ENCODE data around the gene CCDC12.

The CCDC12 gene

DNA sequence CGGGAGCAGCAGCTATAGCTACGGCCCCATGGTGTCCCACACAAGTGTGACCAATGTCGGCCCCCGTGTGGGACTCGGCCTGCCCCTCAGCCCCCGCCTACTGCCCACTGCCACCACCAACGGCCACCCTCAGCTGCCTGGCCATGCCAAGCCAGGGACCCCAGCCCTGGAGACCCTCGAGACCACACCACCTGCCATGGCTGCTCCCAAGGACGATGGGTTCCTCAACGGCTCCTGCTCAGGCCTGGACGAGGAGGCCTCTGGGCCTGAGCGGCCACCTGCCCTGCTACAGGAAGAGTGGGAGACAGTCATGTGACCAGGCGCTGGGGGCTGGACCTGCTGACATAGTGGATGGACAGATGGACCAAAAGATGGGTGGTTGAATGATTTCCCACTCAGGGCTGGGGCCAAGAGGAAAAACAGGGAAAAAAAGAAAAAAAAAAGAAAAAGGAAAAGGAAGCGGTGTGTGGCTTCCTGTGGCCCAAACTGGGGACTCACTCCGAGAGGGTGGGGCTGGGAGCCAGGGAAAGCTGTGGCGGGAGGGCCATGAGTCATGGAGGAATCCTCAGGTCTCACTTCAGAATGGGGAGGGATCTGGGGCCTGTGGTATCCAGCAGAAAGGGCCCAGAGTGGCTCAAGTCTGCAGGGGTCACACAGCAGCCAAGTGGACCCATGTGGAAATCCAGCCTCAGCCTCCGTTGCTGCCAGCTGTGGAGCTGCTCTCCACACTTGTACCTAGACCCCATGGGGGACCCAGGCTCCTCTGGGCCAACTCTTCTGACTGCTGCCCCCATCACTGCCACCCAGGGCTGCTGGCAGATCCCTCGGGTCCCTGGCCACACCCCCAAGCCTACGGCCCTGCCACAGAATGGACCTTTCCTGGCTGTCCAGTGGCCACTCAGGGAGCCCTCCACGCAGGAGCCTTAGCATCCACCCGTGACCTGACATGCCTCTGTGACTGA, 72.9 kb downstream of the CCDC12 start:
- DNase-seq = no peak

DNA sequence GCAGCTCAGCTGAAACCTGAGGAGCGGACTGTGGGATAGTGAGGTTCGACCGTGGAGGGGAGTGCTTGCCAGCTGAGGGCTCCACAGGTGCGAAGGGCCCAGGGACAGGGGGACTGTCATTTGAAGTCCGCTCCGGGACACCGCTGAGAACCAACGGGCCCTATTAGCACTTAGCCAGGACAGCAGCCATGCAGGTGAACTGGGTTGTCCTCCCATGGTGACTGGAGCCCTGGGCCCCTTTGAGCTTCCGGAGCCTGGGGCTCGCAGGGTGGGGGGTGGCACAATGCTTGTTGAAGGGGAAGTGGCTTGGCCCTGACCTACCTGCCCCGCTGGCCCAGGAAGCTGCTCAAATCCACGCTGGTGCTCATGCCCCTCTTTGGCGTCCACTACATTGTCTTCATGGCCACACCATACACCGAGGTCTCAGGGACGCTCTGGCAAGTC, 74.3 kb downstream of the CCDC12 start:
- no peak for DNase-seq

DNA sequence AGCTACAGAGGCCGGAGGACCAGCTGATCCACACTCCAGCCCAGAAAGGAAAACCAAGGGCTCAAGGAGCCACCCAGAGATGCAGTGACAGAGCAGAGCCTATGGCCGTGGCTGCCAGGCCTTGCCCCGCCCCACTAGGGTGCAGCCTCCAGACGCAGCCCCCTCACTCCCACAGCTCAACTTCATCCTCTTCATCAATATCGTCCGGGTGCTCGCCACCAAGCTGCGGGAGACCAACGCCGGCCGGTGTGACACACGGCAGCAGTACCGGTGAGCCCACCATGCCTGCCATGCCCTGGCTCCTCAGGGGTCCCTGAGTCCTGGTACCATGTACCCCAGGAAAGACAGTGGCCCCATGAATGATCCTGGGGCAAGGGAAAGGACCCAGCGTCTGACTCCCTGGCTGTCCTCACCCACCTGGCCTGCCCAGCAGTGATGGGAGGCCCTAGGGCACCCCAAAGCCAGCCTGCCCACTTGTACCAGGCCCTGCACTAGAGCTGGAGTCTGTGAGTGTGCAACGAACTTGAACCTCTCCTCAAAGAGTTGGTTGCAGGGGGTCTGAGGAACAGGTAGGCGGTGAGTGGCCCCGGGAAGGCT, 74.9 kb downstream of the CCDC12 start:
- DNase-seq = no peak

DNA sequence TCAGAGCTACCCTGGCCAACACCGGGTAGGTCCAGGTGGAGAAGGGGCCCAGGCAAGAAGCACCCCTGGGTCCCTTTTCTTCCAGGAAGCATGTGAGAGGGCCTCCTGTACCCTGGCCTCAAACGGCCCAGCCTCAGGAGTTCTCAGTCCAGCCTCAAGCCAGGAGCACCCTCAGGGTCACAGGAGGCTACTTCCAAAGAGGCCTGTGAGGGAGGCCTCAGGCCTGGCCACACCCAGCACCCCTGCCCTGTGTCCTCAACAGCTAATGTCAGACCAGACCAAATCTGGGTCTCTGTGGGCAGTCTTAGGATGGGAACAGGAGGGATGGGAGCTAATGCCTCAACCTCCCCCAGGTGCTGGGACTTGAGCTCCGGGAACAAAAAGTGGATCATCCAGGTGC, 75.5 kb downstream of the CCDC12 start:
- DNase-seq = no peak

DNA sequence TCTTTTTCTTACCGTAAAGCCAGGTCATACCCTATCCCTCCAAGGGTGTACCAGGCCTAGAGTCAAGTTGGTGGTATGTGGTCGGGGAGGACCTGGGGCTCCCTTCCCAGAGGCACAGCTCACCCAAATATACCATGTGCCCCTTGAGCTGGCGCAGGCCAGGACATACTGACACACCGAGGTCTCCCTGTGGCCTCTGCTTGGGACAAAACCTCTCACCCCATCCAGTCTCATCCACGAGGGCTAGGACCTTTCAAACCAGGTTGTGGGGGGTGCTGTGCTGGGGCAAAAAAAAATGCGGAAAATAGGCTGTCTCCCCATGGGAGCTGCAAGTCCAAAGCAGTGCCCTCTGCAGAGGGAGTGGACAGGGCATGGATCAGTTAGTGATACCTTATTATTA, 76.2 kb downstream of the CCDC12 start:
- no peak for DNase-seq

DNA sequence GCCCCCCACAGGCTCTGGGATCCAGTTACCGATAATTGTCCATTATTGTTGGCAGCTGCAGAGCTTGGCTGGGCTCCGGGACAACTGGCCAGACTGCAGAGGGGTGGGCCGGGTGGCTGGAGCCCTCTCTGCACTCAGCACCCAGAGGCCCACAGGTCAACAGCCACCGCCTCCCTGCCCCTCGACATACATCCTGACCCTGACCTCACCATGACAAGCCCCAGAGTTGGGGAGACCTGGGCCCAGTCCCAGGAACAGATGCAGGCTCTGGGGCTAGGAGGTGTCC, 76.6 kb downstream of the CCDC12 start:
- no peak for DNase-seq

DNA sequence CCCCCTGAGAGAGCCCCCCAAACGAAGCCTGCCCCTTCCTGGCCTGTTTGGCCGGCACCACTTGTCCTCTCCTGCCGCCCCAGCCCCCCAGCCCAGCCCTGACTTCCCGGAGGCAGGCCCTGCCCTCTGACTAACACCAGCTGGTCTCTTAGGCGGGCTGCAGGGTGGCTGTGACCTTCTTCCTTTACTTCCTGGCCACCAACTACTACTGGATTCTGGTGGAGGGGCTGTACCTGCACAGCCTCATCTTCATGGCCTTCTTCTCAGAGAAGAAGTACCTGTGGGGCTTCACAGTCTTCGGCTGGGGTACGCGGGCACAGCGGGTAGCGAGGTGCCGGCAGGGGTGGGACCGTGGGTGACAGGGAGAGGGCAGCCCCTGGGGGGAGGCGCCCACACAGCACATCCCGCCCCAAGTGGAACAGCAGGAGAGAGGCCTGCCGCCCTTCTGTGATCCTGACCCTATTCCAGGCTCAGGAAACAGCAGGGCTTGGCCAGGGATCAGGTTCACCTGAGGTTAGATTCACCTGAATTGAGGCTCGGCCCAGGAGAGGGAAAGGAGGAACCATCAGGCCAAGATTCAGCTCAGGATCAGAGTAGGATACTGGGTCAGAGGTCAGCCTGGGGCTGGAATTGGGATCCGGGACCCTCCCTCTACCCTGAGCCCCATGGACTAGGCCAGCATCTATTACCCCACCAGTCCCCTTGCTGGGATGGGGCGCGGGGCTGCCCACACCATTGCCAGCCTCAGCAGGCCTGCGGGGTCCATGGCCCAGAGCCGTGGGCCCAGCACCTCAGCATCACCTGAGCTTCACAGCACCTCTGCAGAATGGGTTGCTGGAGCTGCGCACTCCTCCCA, 77.2 kb downstream of the CCDC12 start:
- no peak for DNase-seq

DNA sequence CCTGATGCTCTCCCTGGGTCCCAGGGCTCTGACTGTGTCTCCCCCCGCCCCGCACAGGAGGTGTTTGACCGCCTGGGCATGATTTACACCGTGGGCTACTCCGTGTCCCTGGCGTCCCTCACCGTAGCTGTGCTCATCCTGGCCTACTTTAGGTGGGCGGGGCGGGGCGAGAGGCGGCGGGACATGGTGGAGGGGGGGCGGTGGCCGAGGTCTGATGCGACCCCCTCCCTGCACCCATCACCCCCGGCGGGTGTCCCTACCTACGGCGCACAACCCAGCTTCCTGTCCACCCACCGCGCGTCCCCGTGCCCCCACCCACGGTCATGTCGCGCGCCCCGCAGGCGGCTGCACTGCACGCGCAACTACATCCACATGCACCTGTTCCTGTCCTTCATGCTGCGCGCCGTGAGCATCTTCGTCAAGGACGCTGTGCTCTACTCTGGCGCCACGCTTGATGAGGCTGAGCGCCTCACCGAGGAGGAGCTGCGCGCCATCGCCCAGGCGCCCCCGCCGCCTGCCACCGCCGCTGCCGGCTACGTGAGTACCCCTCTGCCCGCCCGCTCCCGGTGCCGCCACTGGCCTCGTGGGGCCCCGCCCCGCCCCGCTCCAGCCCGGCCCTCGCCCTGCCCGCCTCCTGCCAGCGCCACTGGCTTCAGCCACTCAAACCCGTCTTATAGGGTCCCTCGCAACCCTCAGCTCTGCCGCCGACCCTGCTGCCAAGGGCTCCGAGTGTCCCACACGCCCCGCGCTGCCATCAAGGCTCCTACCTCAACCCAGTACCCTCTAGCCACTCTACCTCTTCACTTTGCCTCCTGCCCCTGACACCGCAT, 78.0 kb downstream of the CCDC12 start:
- no peak for DNase-seq

DNA sequence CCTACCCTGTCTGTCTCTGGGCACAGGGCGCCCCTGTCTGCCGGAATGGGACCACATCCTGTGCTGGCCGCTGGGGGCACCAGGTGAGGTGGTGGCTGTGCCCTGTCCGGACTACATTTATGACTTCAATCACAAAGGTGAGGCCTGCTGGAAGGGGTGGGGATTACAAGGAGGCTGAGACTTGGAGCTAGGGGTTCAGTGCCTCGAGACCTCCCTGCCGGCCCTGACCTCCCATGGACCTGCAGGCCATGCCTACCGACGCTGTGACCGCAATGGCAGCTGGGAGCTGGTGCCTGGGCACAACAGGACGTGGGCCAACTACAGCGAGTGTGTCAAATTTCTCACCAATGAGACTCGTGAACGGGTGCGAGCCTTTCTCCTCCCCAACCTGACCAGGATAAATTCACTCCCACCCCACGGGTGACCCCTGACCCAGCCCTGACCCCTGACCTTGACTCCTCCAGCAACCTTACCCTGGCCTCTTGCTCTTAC, 78.7 kb downstream of the CCDC12 start:
- DNase-seq = no peak

DNA sequence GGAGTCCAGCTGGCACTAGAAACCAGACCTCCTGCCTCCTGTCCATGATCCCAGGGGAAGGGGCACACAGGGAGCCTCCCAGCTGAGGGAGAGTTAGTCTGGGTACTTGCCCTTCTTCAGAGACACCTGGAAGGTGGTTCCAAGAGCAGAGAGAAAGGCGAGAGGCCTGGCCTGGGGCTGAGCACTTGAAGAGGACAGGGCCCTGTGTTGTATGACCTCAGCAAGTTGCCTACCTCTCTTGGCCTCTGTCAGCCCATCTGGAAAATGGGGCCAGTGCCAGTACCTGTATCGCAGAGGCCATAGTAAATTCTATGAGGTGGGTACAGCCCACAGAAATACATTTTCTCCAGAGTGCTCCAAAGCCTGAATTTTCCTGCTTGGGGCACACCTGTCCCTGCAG, 79.5 kb downstream of the CCDC12 start:
- no peak for DNase-seq

DNA sequence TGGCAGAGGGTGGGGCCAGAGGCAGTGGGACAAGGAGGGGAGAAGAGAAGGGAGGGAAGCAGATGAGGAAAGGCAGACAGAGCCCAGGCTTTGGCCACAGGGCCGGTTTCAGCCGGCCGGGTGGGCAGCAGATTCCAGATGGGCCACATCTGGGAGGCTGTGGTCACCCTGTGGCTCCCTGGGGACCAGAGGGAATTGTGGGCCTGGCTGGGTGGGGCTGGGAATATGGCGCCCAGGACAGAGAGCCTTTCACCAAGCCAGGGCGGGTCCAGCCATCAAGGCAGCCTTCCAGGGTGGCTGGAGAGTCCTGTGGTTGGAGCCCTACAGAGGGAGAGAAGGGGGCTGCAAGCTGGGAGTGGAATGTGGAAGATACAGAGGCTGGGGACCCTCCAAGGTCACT, 80.2 kb downstream of the CCDC12 start:
- DNase-seq = no peak

DNA sequence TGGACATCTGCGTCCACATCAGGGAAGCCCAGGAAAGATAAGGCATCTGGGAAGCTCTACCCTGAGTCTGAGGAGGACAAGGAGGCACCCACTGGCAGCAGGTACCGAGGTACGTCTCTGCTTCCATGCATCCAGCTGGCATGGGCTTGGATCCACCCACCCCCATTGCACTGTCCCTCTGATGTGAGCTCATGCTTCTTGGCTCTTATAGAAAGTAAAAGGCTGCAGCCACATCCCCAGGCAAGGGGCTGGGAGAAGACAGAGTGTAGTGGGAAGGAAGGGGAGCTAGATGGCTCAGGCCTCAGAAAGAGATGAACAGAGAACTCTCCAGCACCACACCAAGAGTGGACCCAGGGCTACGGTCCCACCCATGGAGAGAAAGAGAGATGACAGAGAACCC, 80.8 kb downstream of the CCDC12 start:
- no peak for DNase-seq

DNA sequence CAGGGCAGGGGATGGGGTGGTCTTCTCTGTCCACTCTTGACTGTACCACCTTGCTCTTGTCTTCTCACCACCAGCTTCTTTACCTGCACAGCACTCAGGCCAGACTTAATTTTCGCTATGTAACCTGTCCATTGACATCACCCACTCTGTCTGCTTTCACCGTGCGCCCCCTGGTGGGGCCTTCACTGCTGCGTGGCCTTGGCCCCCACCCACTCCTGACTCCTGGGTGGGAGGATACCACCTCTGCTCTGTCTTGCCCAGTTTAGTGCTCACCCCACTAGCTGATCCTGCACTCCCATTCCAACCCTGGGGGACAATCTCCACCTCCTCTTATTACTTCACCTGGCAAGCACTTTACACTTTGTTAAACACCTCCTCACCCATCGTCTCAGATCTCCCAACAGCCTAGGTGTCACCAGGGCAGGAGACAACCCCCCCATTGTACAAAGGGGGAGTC, 81.3 kb downstream of the CCDC12 start:
- peak; percentile 63 for DNase-seq

DNA sequence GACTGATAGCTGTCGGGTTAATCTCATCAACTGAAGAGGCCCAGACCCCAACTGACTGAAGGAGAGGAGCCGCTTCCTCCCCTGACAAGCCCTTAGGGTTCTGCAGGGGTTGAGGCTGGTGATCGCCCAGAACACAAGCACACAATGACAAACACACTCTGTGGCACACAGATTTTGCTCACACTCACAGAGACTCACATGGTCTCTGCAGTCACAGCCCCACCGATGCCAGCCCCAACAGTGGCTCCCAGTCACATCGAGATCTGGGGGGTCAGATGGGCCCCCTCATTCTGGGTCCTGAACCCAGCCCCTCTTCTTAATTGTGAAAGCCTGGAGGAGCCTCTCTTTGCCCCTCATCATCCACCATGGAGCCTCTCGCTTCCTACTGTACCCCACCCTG, 82.3 kb downstream of the CCDC12 start:
- no peak for DNase-seq

DNA sequence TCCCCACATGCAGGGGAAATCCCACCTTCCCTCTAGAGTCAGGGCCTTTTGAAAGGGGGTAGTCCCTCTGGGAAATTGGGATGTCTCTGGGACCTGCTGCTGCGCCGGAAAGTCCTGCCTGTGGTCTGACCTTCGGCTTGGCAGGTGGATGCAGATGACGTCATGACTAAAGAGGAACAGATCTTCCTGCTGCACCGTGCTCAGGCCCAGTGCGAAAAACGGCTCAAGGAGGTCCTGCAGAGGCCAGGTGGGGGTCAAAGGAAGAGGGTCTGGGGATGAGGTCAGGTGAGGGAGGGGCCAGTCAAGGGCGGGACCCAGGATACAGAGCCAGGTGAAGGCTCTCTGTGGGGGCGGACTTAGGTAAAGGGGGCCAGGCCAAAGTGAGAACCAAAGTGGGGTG, 82.8 kb downstream of the CCDC12 start:
- no peak for DNase-seq

DNA sequence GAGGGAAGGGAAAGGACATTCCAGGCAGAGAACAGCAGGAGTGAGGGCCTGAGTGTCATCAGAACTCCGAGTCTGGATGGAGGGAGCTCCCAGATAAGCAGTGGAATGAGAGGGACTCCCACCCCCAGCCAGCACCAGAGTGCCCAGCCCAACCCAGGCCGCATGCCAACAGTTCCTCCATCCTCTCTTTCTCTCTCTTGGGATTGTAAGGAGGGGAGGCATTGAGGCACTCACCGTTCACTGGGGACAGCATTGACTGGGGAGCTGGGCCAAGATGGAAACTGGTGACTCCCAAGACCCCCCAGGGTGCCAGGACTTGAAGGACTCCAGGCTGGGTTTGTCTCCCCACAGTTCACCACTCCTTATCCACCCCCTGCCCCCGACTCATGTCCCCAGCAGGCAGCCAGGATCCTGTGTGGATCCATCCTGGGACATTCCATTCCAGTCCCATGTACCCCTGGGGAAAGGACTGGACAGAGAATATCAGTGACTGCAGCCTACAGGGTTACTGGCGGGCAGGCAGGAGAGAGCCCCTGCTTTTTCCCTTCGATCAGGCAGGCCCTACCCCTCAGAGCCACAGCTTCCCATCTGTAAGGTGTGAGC, 83.3 kb downstream of the CCDC12 start:
- DNase-seq = no peak

DNA sequence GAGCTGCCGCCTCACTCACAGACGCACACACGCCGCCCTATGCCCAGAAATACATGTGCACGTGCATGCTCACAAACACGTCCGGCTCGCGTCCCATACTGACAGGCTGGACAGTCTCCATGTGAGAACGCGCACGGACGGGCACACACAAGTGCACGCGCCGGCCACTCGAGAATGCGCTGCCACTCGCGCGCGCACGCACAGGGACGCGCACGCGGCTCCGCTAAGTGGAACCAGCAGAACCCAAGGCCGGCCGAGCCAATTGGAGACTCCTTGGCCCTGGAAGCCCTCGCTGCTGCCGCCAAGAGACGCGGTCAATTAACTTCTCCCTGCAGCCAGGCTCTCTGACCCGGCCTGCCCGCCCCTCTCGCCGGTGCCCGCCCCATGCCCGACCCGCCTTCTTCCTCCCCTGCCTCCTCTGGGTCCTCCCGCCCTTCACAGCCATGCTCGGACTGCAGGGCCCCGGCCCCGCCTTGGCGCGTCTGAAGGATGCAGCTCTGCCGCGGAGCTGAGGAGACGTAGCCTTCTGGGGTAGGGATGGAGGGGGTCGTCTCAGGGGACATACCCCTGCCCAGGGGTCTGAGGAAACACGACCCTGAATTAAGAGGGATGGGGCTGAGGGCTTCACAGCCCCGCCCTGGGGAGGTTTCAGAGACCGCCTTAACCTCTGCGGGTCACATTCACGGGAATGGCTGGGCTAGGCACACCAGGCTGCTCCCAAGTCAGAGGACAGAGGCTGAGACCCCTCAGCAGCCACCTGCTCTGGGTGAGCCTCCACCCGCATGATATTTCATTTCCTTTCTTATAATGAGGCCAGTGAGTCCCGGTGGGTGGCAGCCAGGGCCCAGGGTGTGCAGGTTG, 84.0 kb downstream of the CCDC12 start:
- DNase-seq = no peak

DNA sequence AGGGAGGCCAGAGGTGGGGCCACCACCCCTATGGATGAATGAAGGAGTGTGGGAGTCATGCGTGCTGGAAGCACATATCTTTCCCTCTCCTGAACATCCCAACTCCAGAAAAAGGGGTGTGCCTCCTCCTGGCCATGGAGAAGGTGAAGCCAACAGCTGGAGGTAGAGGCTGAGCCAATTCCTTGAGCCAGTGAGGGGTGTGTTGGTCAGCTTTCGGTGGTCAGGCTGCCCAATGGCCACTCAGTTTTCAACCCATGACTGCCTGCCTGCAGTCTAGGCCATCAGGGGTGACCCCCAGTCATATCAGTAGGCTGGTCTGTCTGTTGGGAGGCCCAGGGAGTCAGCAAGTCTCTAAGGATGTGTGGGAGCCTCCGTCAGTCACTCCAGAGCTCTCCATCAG, 85.4 kb downstream of the CCDC12 start:
- no peak for DNase-seq

DNA sequence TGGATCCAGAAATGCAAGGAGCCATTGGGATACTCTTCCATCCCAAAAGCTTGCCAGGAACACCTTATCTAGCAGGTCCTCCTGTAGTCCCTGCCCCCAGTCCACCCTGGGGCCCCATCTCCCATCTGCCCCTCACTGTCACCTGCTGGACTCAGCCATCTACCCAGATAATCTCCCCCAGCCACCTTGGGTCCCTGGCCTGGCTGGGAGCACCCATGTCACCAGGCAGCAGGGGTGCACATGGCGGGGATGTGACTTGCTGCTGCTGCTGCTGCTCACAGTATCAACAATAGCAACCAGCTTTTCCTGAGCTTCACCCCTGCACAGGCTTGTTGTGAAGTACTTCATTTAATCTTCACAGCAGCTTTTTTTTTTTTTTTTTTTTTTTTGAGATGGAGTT, 86.4 kb downstream of the CCDC12 start:
- no peak for DNase-seq

DNA sequence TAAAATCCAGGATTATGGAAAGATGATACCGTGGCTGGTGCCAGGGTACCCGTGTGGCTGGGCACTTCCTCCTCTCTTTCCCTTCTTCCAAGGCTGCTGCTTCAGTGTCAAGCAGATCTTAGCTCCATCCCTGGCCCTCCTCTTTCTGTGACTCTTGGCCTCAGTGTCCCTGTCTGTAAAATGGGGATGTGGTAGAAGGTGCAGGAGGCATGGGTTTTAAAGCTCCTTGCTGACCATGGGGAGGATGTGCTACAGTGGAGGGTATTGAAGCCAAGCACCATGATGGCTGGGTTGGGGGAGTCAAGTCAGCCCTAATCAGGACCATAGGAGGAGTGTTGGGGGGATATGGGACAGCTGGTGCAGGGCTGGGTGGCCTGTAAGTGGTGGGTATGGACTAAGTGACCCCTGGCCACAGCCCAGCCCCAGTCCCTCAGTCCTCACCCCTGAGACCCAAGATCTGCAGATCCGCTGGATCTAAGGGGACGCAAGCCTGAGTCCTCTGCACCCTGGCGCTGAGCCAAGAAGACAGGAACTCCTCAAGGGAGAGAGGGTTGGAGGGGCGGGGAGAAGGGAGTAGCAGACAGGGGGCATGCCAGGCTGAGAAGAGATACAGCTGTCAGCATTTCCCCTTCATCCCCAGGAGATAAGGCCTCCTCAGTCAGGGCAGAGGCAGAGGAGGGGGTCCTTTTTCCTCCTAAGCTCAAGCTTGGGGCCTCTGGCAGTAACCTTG, 87.0 kb downstream of the CCDC12 start:
- no peak for DNase-seq
